ENCODE measurements around the gene HOXA3.

Gene HOXA3

GRCh38 chr7:27113991-27114769 lies 38.2 kb downstream of the HOXA3 start:
- peak; percentile 78 for DNase-seq (ENCODE audit: low spot score)

GRCh38 chr7:27112955-27113949 lies 39.1 kb downstream of the HOXA3 start:
- peak; percentile 83 for DNase-seq (ENCODE audit: low spot score)

- DNase-seq (ENCODE audit: low spot score), result peak; percentile 13
Measured at GRCh38 chr7:27112361-27112760, 40.0 kb downstream of the HOXA3 start.

GRCh38 chr7:27111751-27112277 lies 40.6 kb downstream of the HOXA3 start:
- no peak for DNase-seq (ENCODE audit: low spot score)

GRCh38 chr7:27111042-27111750 lies 41.2 kb downstream of the HOXA3 start:
- peak; percentile 77 for DNase-seq (ENCODE audit: low spot score)

- peak; percentile 79 for DNase-seq (ENCODE audit: low spot score)
Measured at GRCh38 chr7:27110186-27111031, 42.0 kb downstream of the HOXA3 start.

GRCh38 chr7:27109466-27110185 lies 42.8 kb downstream of the HOXA3 start:
- peak; percentile 14 for DNase-seq (ENCODE audit: low spot score)

- peak; percentile 76 for DNase-seq (ENCODE audit: low spot score)
Measured at GRCh38 chr7:27108390-27109127, 43.8 kb downstream of the HOXA3 start.

- peak; percentile 47 for DNase-seq (ENCODE audit: low spot score)
Measured at GRCh38 chr7:27107391-27108381, 44.7 kb downstream of the HOXA3 start.

- no peak for DNase-seq (ENCODE audit: low spot score)
Measured at GRCh38 chr7:27106901-27107240, 45.5 kb downstream of the HOXA3 start.

- peak; percentile 42 for DNase-seq (ENCODE audit: low spot score)
Measured at GRCh38 chr7:27106181-27106900, 46.0 kb downstream of the HOXA3 start.

GRCh38 chr7:27105301-27106031 lies 46.9 kb downstream of the HOXA3 start:
- DNase-seq (ENCODE audit: low spot score), result peak; percentile 9

GRCh38 chr7:27104341-27105058 lies 47.9 kb downstream of the HOXA3 start:
- DNase-seq (ENCODE audit: low spot score), result peak; percentile 8

- DNase-seq (ENCODE audit: low spot score), result peak; percentile 55
Measured at GRCh38 chr7:27103489-27104226, 48.7 kb downstream of the HOXA3 start.

GRCh38 chr7:27102581-27103442 lies 49.6 kb downstream of the HOXA3 start, which contains the start of gene HOXA2:
Gene HOXA2, minus strand, starts transcription at chr7:27102683. Its CDS starts 183 bp downstream, at chr7:27102500.
- DNase-seq (ENCODE audit: low spot score), result peak; percentile 67
